Adrenal gland (tissue), 12 donors: ENCODE data around the gene NDUFB11. TPM values are rescaled to one million over a fixed set of nuclear protein-coding genes. Genes with fewer than 3 reads are reported as not detected.
"Not testable (repeated sequence)": the region's sequence is repeated elsewhere in the genome, so short reads cannot be mapped to it uniquely, and the experiment has no call there.

Experiments used
- DNase-seq, 7 donors: peaks; one replicate each; pipeline ENCODE4 v3.0.0-alpha.2; 2019 to 2020
- H3K27ac ChIP-seq, 5 donors: fragments of 200-600 bp; sonication (generic) in 4 of 5; 1 replicate in 3 of 5; 2 replicates in 2 of 5; pipeline versions ENCODE4 v1.5.1 to v1.8.0; 2016 to 2020; ENCODE audit warnings: mild to moderate bottlenecking in 1 of 5
- H3K27me3 ChIP-seq: fragments of 200-600 bp; 2 replicates; pipeline ENCODE4 v1.8.0; 2021
- H3K36me3 ChIP-seq, 2 donors: fragments of 200-600 bp; replicated peaks in 1 of 2; 1 replicate in 1 of 2; 2 replicates in 1 of 2; pipeline versions ENCODE4 v1.5.1 to v1.8.0; 2018 to 2022
- H3K4me1 ChIP-seq, 2 donors: fragments of 200-600 bp; replicated peaks in 1 of 2; 1 replicate in 1 of 2; 2 replicates in 1 of 2; pipeline versions ENCODE4 v1.5.1 to v1.8.0; 2018 to 2021
- H3K4me3 ChIP-seq, 4 donors: fragments of 200-600 bp; sonication (generic) in 3 of 4; one replicate each; pipeline ENCODE4 v1.5.1; 2016 to 2018
- H3K9me3 ChIP-seq, 3 donors: fragments of 200-600 bp; sonication (generic) in 1 of 3; replicated peaks in 1 of 3; 1 replicate in 2 of 3; 2 replicates in 1 of 3; pipeline versions ENCODE4 v1.5.1 to v1.8.0; 2016 to 2021
- POLR2A ChIP-seq, 2 donors: fragments of 450-650 bp; IDR thresholded peaks; one replicate each; pipeline ENCODE4 v1.6.1; 2017; ENCODE audit warnings: antibody characterized with exemption in 2 of 2, mild to moderate bottlenecking in 2 of 2, moderate library complexity in 1 of 2
- WGBS, 4 donors: extraction: QIAGEN DNeasy Blood & Tissue Kit in 2 of 4; methylation state at CpG; one replicate each; pipeline versions ENCODE4 v1.1.5 to v1.1.7; 2013 to 2017; 5-methylcytosine and 5-hydroxymethylcytosine counted together
- intact Hi-C, 2 donors: fragments of 100-400 bp; cut with DNase I; formaldehyde crosslinking; loops; one replicate each; pipeline versions ENCODE4 v1.14.1 to v1.15.0; 2022 to 2023
- polyA plus RNA-seq, 3 donors: library from polyadenylated mRNA; stranded (reverse); fragments of 200-250 nt in 2 of 3; fragments of 350-450 nt in 1 of 3; fragmentation: Illumina TruSeq in 1 of 3; extraction: RNeasy Lipid Tissue Mini Kit (QIAGEN cat#74804) in 1 of 3; gene quantifications; one replicate each; pipeline ENCODE4 v1.2.3, GENCODE V29; 2013 to 2014
- total RNA-seq, 9 donors: library from RNA; depleted of rRNA in 4 of 9; stranded (reverse); fragments of >200 nt in 4 of 9; fragments of 120-200 nt in 1 of 9; fragmentation: NEBNext Ultra II Directional in 1 of 9; extraction: Animal tissue kit (Norgen Biotek cat#: 25700) in 1 of 9; gene quantifications; one replicate each; pipeline versions ENCODE4 v1.1.0 to v1.2.4, GENCODE V29; 2013 to 2023
- TF ChIP-seq, protein P1 (sequence below), 6 experiments: fragments of 450-650 bp in 4 of 6; fragments of 200-600 bp in 2 of 6; sonication (generic) in 1 of 6; IDR thresholded peaks; 1 replicate in 5 of 6; 2 replicates in 1 of 6; pipeline versions ENCODE4 v1.5.1 to v1.8.0; 2016 to 2021; ENCODE audit warnings: antibody characterized with exemption in 6 of 6, mild to moderate bottlenecking in 2 of 6, moderate library complexity in 1 of 6
- donor health status: healthy with polysubstance abuse.
- donor health status: Bipolar disorder and iron deficiency.
- donor health status: DM: yes; HTN: yes; CAD: no.
- donor health status: DM: no; HTN: no; CAD: no.
- donor health status: DM: no; HTN: no; CAD: no.
- donor health status: DM: yes; HTN: yes; CAD: no.

NDUFB11 gene
- total and polyA plus RNA-seq, 12 donors: 49.6 to 169 (median 143) TPM

DNA sequence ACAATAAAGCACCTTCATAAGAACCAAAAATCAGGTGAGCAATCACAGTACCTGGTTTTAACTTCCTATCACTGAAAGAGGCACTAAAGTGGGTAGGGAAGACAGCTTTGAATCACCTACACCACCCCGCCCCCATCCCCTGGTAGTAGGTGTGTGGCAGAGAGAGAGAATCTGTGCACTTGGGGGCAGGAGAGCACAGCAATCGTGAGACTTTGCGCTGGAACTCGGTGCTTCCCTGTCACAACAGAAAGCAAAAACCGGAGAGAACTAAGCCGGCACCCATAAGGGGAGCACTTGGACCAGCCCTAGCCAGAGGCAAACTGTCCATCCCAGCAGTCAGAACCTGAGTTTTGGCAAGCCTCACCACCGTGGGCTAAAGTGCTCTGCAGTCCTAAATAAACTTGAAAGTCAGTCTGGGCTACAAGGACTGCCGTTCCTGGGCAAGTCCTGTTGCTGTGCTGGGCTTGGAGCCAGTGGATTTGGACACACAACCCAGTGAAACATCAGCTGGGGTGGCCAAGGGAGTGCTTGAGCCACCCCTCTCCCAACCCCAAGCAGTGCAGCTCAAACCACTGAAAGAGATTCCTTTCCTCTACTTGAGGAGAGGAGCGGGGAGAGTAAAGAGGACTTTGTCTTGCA is 32.1 kb downstream of the NDUFB11 start:
- H3K4me3 ChIP-seq: no peak overlapping the region

DNA sequence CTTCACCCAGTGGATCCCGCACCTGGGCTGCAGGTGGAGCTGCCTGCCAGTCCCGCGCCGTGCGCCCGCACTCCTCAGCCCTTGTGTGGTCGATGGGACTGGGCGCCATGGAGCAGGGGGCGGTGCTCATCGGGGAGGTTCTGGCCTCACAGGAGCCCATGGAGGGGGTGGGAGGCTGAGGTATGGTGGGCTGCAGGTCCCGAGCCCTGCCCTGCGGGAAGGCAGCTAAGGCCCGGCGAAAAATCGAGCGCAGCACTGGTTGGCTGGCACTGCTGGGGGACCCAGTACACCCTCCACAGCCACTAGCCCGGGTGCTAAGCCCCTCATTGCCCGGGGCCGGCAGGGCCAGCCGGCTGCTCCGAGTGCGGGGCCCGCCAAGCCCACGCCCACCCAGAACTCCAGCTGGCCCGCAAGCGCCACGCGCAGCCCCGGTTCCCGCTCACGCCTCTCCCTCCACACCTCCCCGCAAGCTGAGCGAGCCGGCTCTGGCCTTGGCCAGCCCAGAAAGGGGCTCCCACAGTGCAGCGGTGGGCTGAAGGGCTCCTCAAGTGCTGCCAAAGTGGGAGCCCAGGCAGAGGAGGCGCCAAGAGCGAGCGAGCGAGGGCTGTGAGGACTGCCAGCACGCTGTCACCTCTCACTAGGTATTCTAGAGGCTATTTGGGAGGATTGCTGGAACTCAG is 33.4 kb downstream of the NDUFB11 start:
- intact Hi-C loops, H3K27ac ChIP-seq, H3K27me3 ChIP-seq, H3K4me1 ChIP-seq, H3K4me3 ChIP-seq, H3K9me3 ChIP-seq, DNase-seq, H3K36me3 ChIP-seq: not testable (repeated sequence)
- 92 to 100% (median 99%) methylated on average over 4 to 39 of the region's 40 CpGs for WGBS, 4 donors

More for the DNA sequence above, 32.1 kb downstream of the NDUFB11 start:
- H3K27ac ChIP-seq: no peak overlapping the region
- no peaks in the 10 kb centered on the region for H3K27me3 ChIP-seq
- WGBS, 4 donors: 38 to 66% (median 62%) methylated on average over 5 to 9 of the region's 9 CpGs
- no peaks in the 10 kb centered on the region for H3K36me3 ChIP-seq
- intact Hi-C loops: no loop called here
- TF ChIP-seq, protein P1, sequence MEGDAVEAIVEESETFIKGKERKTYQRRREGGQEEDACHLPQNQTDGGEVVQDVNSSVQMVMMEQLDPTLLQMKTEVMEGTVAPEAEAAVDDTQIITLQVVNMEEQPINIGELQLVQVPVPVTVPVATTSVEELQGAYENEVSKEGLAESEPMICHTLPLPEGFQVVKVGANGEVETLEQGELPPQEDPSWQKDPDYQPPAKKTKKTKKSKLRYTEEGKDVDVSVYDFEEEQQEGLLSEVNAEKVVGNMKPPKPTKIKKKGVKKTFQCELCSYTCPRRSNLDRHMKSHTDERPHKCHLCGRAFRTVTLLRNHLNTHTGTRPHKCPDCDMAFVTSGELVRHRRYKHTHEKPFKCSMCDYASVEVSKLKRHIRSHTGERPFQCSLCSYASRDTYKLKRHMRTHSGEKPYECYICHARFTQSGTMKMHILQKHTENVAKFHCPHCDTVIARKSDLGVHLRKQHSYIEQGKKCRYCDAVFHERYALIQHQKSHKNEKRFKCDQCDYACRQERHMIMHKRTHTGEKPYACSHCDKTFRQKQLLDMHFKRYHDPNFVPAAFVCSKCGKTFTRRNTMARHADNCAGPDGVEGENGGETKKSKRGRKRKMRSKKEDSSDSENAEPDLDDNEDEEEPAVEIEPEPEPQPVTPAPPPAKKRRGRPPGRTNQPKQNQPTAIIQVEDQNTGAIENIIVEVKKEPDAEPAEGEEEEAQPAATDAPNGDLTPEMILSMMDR (IDR thresholded peaks at IDR 0.05): no peak
- no peak for TF ChIP-seq POLR2A (IDR thresholded peaks at IDR 0.05)
- peak in 5 of 7 donors; percentile 13 to 56 (median 38) for DNase-seq
- H3K4me1 ChIP-seq: no peaks in the 10 kb centered on the region
- H3K9me3 ChIP-seq: no peaks in the 10 kb centered on the region

- H3K4me1 ChIP-seq: no peaks in the 10 kb centered on the region
- TF ChIP-seq, protein P1 (IDR thresholded peaks at IDR 0.05): no peak
- no peak for TF ChIP-seq POLR2A (IDR thresholded peaks at IDR 0.05)
- H3K36me3 ChIP-seq: no peaks in the 10 kb centered on the region
- no peaks in the 10 kb centered on the region for H3K9me3 ChIP-seq
- peaks cover 4% of the 10 kb centered on the region for H3K27me3 ChIP-seq
- H3K4me3 ChIP-seq: no peak overlapping the region
- H3K27ac ChIP-seq: no peak overlapping the region
- WGBS, 4 donors: 60 to 95% (median 79%) methylated on average over 1 to 4 of the region's 4 CpGs
- intact Hi-C loops: no loop called here
- DNase-seq: no peak
Observed at GRCh38 chrX:47101206-47101605, 43.3 kb downstream of the NDUFB11 start.

DNA sequence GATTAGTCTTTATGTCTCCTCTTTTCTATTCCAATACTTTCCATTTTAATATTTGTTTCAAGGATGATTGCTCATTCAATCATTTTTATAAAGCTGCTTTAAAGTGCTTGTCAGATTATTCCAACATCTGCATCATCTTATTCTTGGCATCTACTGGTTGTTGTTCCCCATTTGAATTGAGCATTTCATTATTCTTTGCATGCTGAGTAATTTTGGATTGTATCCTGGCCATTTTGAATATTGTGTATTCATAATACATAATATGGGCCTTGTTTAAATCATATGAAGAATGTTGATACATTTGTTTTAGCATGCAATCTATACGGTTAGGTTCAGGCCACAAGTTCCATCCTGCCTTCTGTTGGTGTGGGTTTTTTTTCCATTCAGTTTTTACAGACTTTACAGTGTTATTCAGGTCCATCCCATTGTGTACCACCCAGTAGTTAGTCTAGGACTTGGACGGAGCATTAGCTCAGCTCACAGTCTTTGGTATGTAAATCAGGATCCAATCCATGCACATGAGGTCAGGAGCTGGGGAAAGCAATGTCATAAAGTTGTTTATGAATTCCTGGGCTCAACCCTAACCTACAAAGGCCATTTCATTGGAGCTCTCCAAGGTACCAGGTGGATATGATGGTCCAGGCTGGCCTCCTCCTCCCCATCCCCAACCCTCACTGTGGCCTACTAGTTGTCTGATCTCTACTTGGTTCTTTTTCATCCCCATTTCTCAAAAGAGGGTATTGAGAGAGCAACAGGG is 46.0 kb downstream of the NDUFB11 start:
- 81 to 95% (median 86%) methylated on average over 2 of the region's 2 CpGs for WGBS, 4 donors
- DNase-seq: no peak
- Histone ChIP-seq H3K27ac (no peak overlapping the region), H3K4me1 (no peaks in the 10 kb centered on the region), H3K36me3 (no peaks in the 10 kb centered on the region), H3K27me3 (peaks cover 4% of the 10 kb centered on the region), H3K4me3 (no peak overlapping the region), H3K9me3 (no peaks in the 10 kb centered on the region)
- TF ChIP-seq POLR2A (IDR thresholded peaks at IDR 0.05): no peak
- TF ChIP-seq, protein P1 (IDR thresholded peaks at IDR 0.05): no peak
- intact Hi-C loops: loop anchor here in 1 of 2 donors (10.0 kb wide), 1 partner anchor 64 kb away; no protein-coding TSS in a partner anchor
